ENCODE data around the gene CBLL1.

CBLL1 gene, protein sequence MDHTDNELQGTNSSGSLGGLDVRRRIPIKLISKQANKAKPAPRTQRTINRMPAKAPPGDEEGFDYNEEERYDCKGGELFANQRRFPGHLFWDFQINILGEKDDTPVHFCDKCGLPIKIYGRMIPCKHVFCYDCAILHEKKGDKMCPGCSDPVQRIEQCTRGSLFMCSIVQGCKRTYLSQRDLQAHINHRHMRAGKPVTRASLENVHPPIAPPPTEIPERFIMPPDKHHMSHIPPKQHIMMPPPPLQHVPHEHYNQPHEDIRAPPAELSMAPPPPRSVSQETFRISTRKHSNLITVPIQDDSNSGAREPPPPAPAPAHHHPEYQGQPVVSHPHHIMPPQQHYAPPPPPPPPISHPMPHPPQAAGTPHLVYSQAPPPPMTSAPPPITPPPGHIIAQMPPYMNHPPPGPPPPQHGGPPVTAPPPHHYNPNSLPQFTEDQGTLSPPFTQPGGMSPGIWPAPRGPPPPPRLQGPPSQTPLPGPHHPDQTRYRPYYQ

DNA sequence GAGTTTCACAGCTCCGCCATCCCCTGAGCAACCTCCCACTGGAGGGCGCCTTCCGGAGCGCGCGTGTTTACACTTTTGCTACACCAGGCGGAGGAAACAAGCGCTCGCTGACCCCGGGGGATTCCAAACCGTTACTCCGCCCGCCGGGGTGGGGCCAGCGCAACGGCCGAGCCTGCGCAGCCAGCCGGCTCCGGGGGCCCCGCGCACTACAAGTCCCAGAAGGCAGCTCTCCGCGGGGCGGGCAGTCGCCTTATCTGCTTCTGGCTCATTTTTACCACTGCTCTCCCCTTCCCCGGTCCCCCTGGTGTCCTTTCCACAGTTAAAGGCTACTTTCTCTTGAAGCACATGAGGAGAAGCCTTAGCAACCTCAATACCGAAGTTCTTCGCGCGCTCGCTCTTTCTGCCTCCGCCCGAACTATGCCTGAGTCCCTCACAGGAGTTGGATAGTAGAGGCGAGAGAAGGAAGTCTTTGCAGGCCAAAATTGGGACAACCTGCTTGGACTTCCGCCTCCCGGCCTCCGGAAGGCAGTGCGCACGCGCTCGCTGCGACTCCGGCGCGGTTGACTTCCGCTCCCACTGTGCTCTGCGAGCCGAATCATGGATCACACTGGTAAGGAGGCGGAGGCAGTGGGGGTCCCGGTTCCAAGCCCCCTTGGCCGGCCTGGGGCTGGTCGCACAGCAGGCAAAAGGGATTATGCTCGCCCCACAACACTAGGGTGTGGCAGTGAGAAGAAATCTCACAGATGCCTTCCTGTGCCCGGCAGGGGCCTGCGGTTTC, at the start of gene CBLL1:
TSS of gene CBLL1 (plus strand) at position 576 of the 778 bp plus-strand sequence. CDS start at position 598, 22 bp downstream.
- TF ChIP-seq, protein P1, sequence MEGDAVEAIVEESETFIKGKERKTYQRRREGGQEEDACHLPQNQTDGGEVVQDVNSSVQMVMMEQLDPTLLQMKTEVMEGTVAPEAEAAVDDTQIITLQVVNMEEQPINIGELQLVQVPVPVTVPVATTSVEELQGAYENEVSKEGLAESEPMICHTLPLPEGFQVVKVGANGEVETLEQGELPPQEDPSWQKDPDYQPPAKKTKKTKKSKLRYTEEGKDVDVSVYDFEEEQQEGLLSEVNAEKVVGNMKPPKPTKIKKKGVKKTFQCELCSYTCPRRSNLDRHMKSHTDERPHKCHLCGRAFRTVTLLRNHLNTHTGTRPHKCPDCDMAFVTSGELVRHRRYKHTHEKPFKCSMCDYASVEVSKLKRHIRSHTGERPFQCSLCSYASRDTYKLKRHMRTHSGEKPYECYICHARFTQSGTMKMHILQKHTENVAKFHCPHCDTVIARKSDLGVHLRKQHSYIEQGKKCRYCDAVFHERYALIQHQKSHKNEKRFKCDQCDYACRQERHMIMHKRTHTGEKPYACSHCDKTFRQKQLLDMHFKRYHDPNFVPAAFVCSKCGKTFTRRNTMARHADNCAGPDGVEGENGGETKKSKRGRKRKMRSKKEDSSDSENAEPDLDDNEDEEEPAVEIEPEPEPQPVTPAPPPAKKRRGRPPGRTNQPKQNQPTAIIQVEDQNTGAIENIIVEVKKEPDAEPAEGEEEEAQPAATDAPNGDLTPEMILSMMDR (IDR thresholded peaks at IDR 0.05; ENCODE audit: low read depth, low read length) = peak; percentile 64
- peak within 1 kb of the TSS; percentile 93 for H3K4me3 ChIP-seq (ENCODE audit: low read depth, low read length)

DNA sequence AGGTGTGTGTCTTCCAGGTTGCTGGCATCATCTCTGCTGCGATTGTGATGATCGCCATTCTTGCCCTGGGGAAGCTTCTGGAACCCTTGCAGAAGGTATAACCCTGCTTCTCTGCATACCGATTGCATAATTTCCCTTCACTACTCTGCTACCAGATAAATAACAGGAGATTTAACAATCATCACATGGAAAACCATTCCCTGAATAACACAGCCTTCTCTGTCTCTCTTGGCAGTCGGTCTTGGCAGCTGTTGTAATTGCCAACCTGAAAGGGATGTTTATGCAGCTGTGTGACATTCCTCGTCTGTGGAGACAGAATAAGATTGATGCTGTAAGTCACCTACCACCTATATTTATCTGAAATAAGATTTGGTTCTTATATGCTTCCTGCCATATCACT, 49.6 kb upstream of the CBLL1 start:
- H3K4me3 ChIP-seq (ENCODE audit: low read depth, low read length) = no peak overlapping the region
- TF ChIP-seq, protein P1 (IDR thresholded peaks at IDR 0.05; ENCODE audit: low read depth, low read length) = no peak

DNA sequence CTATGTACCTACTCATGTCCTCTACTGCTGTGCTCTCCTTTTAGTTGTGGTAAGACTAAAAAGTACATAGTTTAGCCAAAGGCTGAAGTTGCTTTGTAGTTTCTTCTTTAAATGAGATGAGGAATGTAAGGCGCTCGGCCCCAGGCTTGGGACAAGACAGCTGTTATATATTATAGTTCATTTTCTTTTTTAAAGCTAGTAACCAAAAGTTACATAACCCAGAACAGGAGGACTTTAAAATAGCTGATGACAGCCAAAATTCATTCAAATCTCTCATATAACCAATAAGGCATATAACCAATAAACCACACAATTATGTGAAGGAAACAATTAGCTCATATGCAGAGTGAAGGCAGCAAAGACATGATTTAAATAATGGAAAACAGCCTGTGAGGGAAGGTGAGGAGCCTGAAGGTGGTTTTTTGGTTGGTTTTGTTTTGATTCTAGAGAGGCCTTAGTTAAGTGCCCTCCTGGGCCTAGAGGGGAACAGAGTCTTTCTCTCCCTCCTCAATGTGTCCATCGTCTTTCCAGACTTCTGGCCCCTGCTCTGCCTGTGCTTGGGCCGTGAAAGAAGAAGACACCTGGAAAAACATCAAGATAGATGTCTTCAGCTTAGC, 47.5 kb upstream of the CBLL1 start:
- H3K4me3 ChIP-seq (ENCODE audit: low read depth, low read length) = no peak overlapping the region
- TF ChIP-seq, protein P1 (IDR thresholded peaks at IDR 0.05; ENCODE audit: low read depth, low read length) = no peak

DNA sequence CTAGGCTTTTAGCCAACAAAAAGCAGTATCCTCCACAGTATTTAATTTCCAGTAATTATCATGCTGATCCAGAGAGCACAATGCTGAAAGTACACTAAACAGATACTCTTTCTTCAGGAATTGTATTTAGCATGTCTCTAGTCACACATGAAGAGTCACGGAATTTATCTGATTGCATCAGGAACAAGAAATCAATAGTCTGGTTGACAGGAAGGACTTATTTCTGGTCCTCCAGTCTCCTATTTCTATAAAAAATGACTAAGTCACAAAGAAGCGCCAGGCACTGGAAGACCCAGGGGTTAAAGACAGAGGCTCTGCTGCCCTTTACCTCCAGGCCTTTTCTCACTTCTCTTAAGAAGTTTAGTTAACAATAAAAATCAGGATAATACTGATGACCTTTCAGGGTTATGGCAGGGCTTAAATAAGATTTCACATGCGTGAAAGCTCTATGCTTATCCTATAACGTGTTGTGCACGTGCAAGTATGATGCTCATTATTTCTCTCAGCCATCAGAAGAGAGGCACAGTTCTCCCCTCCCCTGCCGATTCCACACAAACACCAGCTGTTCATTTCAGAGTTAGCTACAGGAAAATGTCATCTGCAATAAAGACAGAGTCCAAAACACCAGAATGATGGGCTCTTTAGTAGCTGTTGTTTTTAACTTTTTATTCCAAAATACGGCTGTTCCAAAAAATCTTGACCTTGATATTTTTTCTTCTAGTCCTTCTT, 46.5 kb upstream of the CBLL1 start:
- H3K4me3 ChIP-seq (ENCODE audit: low read depth, low read length) = no peak overlapping the region
- TF ChIP-seq, protein P1 (IDR thresholded peaks at IDR 0.05; ENCODE audit: low read depth, low read length) = no peak

DNA sequence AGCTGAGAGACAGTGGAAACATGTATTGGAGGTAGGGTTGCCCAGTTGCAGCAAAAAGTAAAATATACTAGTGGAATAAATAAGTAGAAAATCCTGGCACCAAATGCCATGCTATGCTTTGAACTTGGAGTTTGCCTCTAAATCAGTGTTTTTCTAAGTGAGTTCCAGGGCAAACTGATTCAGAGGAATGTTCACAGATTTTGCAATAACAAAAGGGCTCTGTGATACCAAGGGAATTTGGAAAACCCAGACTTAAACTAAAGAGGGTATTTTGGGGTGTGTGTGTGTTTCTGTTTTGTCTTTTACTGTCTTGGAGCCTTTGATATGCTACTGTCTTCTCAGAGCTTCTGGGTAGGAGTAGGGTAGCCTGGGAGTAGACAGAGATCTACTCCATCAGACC, 43.4 kb upstream of the CBLL1 start:
- H3K4me3 ChIP-seq (ENCODE audit: low read depth, low read length) = no peak overlapping the region
- TF ChIP-seq, protein P1 (IDR thresholded peaks at IDR 0.05; ENCODE audit: low read depth, low read length) = no peak

DNA sequence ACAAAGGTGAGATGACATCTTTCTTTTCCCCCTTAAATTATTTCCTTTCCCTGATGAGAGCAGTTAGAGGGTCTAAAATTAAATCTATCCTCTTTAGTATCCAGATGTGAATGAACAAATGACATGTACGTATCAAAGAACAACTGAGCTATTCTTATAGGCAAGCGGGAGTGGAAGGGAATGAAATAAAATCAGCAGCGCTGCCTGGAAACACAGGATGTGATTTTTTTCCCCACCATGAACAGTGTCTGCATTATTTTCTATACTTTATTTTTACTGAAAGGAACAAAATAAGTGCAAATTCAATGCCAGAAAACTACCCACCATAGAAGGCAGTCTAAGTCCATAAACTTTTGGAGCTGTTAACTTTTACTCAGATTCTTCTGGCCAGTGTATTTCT, 42.8 kb upstream of the CBLL1 start:
- TF ChIP-seq, protein P1 (IDR thresholded peaks at IDR 0.05; ENCODE audit: low read depth, low read length) = no peak
- H3K4me3 ChIP-seq (ENCODE audit: low read depth, low read length) = no peak overlapping the region

Measured in WI38 (cell line).